Activated T-cell treated with anti-CD3 and anti-CD28 coated beads, Interleukin-2, amount 50 U/mL, for 4 hours (primary cell): ENCODE data around the gene KBTBD2. TPM values are rescaled to one million over a fixed set of nuclear protein-coding genes. Genes with fewer than 3 reads are reported as not detected.
"Not testable (repeated sequence)": the region's sequence is repeated elsewhere in the genome, so short reads cannot be mapped to it uniquely, and the experiment has no call there.

Experiments
- ATAC-seq, 2 donors: fragments of 200-7000 bp; cut with Tn5 transposase; one replicate each; pipeline ENCODE4 v1.10.0; 2021
- DNase-seq: peaks from one replicate; pipeline ENCODE4 v3.0.0-alpha.2; 2020
- H3K27me3 Mint-ChIP-seq: one replicate; pipeline ENCODE4 v1.8.0; 2021; ENCODE audit warnings: low read depth, mixed read lengths
- H3K36me3 Mint-ChIP-seq: one replicate; pipeline ENCODE4 v1.8.0; 2022; ENCODE audit warnings: mixed read lengths; ENCODE audit not compliant: insufficient read depth
- H3K4me1 Mint-ChIP-seq: one replicate; pipeline ENCODE4 v1.8.0; 2021; ENCODE audit warnings: low read depth, mixed read lengths
- H3K4me3 Mint-ChIP-seq: one replicate; pipeline ENCODE4 v1.8.0; 2021; ENCODE audit warnings: mild to moderate bottlenecking, moderate library complexity, mixed read lengths
- H3K9me3 Mint-ChIP-seq: one replicate; pipeline ENCODE4 v1.8.0; 2021; ENCODE audit warnings: mixed read lengths
- total RNA-seq, 3 donors: library from RNA; stranded (reverse); gene quantifications; one replicate each; pipeline ENCODE4 v1.2.1, GENCODE V29; 2021

KBTBD2 gene
- total RNA-seq, 3 donors from 2014 or later, result 16.4 to 18.9 (median 17.6) TPM

- ATAC-seq, H3K9me3 Mint-ChIP-seq, H3K36me3 Mint-ChIP-seq, H3K4me3 Mint-ChIP-seq, H3K4me1 Mint-ChIP-seq, DNase-seq: not testable (repeated sequence)
- H3K27me3 Mint-ChIP-seq, result peaks cover 52% of the 10 kb centered on the region
Measured at GRCh38 chr7:32850654-32851053, 40.9 kb downstream of the KBTBD2 start.

GRCh38 chr7:32848655-32849054 lies 42.9 kb downstream of the KBTBD2 start:
- not testable (repeated sequence) for H3K36me3 Mint-ChIP-seq, H3K4me3 Mint-ChIP-seq, ATAC-seq, DNase-seq, H3K4me1 Mint-ChIP-seq, H3K9me3 Mint-ChIP-seq
- peaks cover 39% of the 10 kb centered on the region for H3K27me3 Mint-ChIP-seq

GRCh38 chr7:32846630-32847225 lies 44.8 kb downstream of the KBTBD2 start:
- peaks cover 32% of the 10 kb centered on the region for H3K27me3 Mint-ChIP-seq
- DNase-seq (peak; percentile 93), ATAC-seq (peak; percentile 100)
- no peaks in the 10 kb centered on the region for H3K36me3 Mint-ChIP-seq
- no peaks in the 10 kb centered on the region for H3K9me3 Mint-ChIP-seq
- peaks cover 7% of the 10 kb centered on the region for H3K4me1 Mint-ChIP-seq
- H3K4me3 Mint-ChIP-seq, result peak overlapping the region; percentile 27

GRCh38 chr7:32844748-32845147 lies 46.8 kb downstream of the KBTBD2 start:
- not testable (repeated sequence) for H3K4me1 Mint-ChIP-seq, H3K36me3 Mint-ChIP-seq, DNase-seq, H3K9me3 Mint-ChIP-seq, H3K4me3 Mint-ChIP-seq, ATAC-seq
- peaks cover 16% of the 10 kb centered on the region for H3K27me3 Mint-ChIP-seq

- not testable (repeated sequence) for H3K4me3 Mint-ChIP-seq, H3K36me3 Mint-ChIP-seq, H3K9me3 Mint-ChIP-seq, DNase-seq, ATAC-seq, H3K27me3 Mint-ChIP-seq, H3K4me1 Mint-ChIP-seq
Measured at GRCh38 chr7:32843763-32844162, 47.8 kb downstream of the KBTBD2 start.

- not testable (repeated sequence) for DNase-seq, H3K36me3 Mint-ChIP-seq, H3K4me1 Mint-ChIP-seq, H3K4me3 Mint-ChIP-seq, ATAC-seq, H3K27me3 Mint-ChIP-seq, H3K9me3 Mint-ChIP-seq
Measured at GRCh38 chr7:32839846-32840245, 51.7 kb downstream of the KBTBD2 start.

GRCh38 chr7:32828996-32829752 lies 62.4 kb downstream of the KBTBD2 start:
- H3K27me3 Mint-ChIP-seq, result peaks cover 13% of the 10 kb centered on the region
- peak; percentile 65 to 84 for ATAC-seq
- not testable (repeated sequence) for DNase-seq, H3K4me3 Mint-ChIP-seq, H3K4me1 Mint-ChIP-seq, H3K9me3 Mint-ChIP-seq, H3K36me3 Mint-ChIP-seq

Other genes starting within 250 kb of the KBTBD2 start
- under 1 TPM; 0.48 to 0.79 (median 0.58) TPM for gene FKBP9, start 65.7 kb upstream of the KBTBD2 start, total RNA-seq
- gene NT5C3A, start 171.0 kb upstream of the KBTBD2 start, total RNA-seq, result 10 to 100 TPM; 26.6 to 37.8 (median 35.9) TPM
- gene RP9, start 217.6 kb upstream of the KBTBD2 start, total RNA-seq, result 10 to 100 TPM; 29.3 to 30.9 (median 30.6) TPM
- 1 to 10 TPM; 4.1 to 5.0 (median 4.5) TPM for gene BBS9, start 237.8 kb upstream of the KBTBD2 start, total RNA-seq